Adrenal gland (tissue), 5 donors: ENCODE results near the gene VSIG10L2.

Experiments used
- POLR2A ChIP-seq, 2 donors: fragments of 450-650 bp; IDR thresholded peaks; one replicate each; pipeline ENCODE4 v1.6.1; 2017; ENCODE audit warnings: antibody characterized with exemption in 2 of 2, mild to moderate bottlenecking in 2 of 2, moderate library complexity in 1 of 2
- TF ChIP-seq, protein P1 (sequence below), 6 experiments: fragments of 450-650 bp in 4 of 6; fragments of 200-600 bp in 2 of 6; sonication (generic) in 1 of 6; IDR thresholded peaks; 1 replicate in 5 of 6; 2 replicates in 1 of 6; pipeline versions ENCODE4 v1.5.1 to v1.8.0; 2016 to 2021; ENCODE audit warnings: antibody characterized with exemption in 6 of 6, mild to moderate bottlenecking in 2 of 6, moderate library complexity in 1 of 6
- donor health status: DM: no; HTN: no; CAD: no.

DNA sequence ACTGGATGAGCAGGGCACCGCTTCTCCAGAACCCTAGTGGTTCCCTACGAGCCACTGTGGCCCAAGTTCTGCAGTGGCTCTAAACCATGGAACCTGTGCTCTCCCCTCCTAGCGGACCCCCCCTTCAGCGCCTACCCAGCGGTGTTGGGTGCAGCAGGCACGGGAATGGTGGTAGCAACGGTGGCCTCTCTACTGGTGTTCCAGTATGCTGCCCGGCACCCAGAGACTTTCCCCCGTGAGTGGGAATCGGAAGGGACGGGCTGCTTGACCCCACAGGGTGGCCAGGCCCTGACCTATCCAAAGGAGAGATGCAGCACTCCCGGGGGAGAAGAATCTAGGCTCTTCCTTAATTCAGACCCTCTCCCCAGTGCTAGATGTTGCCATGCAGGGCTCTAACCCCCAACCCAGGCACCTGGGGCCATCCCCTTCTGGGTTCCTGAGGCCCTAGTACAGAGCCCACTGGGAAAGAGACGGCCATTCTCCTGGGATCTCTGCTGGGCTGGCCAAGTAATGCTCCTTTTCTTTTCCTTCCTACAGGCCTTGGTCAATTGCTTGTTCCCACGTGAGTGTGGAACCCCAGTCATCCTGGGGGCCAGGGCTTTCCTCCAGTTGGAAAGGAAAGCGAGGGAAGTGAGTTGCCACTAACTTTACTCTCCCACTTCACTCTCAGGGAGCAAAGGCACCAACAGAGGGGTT is 9.2 kb downstream of the VSIG10L2 start:
- no peak for TF ChIP-seq POLR2A (IDR thresholded peaks at IDR 0.05)
- TF ChIP-seq, protein P1, sequence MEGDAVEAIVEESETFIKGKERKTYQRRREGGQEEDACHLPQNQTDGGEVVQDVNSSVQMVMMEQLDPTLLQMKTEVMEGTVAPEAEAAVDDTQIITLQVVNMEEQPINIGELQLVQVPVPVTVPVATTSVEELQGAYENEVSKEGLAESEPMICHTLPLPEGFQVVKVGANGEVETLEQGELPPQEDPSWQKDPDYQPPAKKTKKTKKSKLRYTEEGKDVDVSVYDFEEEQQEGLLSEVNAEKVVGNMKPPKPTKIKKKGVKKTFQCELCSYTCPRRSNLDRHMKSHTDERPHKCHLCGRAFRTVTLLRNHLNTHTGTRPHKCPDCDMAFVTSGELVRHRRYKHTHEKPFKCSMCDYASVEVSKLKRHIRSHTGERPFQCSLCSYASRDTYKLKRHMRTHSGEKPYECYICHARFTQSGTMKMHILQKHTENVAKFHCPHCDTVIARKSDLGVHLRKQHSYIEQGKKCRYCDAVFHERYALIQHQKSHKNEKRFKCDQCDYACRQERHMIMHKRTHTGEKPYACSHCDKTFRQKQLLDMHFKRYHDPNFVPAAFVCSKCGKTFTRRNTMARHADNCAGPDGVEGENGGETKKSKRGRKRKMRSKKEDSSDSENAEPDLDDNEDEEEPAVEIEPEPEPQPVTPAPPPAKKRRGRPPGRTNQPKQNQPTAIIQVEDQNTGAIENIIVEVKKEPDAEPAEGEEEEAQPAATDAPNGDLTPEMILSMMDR (IDR thresholded peaks at IDR 0.05) = no peak
